HG02852 (cell line): ENCODE results near the gene UGT8.

Experiments
- ATAC-seq: cut with Tn5 transposase; IDR thresholded peaks from one replicate; pipeline ENCODE4 v1.9.1; 2021; ENCODE audit warnings: mild to moderate bottlenecking, moderate library complexity; ENCODE audit not compliant: unreplicated experiment

UGT8 gene

GRCh38 chr4:114688059-114688458 is 89.5 kb downstream of the UGT8 start:
- no peak for ATAC-seq

GRCh38 chr4:114690571-114690970 is 92.0 kb downstream of the UGT8 start:
- no peak for ATAC-seq

GRCh38 chr4:114691865-114692264 is 93.3 kb downstream of the UGT8 start:
- ATAC-seq: peak; percentile 89

DNA sequence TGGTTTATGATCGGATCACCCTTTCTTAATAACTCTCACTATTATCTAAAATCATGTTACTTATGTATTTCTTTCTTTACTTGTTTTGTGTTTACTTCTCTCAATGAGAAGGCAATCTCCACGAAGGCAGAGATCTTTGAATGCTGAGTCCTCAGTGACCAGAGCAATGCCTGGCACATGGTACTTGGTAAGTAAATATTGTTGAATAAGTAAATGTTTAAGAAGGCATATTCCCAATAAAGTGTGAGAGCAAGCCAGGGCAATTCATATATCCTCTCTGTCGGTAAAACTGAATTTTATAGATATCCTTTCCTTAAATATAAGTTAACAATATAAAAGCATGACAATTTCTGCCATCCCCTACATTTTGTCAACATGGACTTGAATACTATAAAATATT is 94.4 kb downstream of the UGT8 start:
- no peak for ATAC-seq

- no peak for ATAC-seq
Observed at GRCh38 chr4:114694770-114695169, 96.2 kb downstream of the UGT8 start.

GRCh38 chr4:114698231-114698630 is 99.6 kb downstream of the UGT8 start:
- no peak for ATAC-seq

GRCh38 chr4:114701491-114701890 is 102.9 kb downstream of the UGT8 start:
- ATAC-seq: no peak

DNA sequence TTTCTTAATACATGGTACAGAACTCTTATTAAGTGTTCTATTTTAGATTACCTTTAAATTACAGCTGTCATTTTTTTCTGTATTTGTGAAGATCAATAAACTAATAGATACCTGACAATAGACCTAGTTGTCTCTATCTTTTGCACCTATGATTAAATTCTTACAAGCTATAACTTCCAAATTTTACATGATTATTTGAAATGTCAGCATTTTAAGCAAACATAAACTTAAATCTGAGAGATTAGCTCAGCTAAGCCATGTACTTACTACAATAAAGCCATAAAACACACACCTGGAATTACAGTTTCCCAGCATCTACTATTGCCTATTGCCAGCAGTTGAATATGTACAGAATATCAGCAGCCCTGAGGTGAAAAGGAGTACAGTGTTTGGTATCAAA is 118.8 kb downstream of the UGT8 start:
- ATAC-seq: no peak

DNA sequence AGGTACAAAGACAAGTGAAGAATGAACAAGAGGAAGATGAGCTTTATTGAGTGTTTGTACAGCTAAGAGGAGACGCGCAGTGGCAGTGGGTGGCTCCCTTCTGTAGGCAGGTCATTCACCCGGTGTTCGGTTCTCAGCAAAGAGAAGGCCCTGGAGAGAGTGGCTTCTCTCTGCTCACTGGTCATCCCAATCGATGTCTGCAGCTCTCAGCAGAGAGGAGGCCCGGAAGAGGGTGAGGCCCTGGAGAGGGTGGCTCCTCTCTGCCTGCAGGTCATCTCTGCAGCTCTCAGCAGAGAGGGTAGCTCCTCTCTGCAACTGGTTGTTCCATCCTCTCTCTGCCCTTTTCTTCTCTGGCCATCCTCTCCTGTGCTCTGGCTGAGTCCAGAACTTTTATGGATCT is 126.5 kb downstream of the UGT8 start:
- ATAC-seq: no peak

DNA sequence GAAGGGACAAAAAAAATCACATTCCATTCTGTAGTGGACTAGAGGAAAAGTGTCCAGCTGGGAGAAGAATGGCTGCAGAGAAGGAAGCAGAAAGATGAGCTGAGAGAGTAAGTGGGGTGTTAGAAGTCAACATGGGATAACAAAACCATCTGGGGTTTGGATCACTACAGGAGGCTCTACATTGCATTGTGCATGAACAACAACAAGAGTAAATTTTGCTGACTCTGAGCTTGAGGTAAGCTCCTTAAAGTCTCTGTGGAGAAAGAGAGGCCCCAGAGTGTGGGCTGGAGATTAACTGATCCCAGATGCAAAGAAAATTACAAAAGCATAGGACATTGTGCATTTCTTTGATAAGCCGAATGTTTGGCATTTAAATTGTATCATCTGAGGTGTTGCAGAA is 128.9 kb downstream of the UGT8 start:
- ATAC-seq: no peak
